Measurements from ENCODE around the gene MLPH.

MLPH gene, protein sequence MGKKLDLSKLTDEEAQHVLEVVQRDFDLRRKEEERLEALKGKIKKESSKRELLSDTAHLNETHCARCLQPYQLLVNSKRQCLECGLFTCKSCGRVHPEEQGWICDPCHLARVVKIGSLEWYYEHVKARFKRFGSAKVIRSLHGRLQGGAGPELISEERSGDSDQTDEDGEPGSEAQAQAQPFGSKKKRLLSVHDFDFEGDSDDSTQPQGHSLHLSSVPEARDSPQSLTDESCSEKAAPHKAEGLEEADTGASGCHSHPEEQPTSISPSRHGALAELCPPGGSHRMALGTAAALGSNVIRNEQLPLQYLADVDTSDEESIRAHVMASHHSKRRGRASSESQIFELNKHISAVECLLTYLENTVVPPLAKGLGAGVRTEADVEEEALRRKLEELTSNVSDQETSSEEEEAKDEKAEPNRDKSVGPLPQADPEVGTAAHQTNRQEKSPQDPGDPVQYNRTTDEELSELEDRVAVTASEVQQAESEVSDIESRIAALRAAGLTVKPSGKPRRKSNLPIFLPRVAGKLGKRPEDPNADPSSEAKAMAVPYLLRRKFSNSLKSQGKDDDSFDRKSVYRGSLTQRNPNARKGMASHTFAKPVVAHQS
- long read RNA-seq = 0 reads

DNA sequence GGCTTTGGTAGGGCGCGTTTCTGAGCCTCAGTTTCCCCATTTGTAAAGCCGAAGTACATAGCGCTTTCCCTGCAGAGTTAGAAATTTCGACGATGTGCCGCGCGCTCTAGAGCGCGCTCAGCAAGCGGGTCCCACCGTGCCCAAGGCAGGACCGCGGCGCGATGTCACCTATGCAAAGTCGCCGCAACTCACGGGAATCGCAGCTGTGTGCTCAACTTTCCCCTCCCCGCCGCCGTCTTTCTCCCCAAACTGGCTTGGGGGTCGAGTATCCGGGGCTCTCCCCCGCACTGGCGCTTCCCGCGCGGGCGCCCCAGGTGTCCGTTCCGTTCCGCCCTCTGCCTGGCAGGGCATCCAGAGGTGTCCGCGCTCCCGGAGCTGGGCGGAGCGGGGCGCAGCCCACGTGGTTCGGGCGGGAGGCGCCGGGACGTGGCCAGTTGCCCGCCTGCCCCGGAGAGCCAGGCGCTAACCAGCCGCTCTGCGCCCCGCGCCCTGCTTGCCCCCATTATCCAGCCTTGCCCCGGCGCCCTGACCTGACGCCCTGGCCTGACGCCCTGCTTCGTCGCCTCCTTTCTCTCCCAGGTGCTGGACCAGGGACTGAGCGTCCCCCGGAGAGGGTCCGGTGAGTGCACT, at the start of gene MLPH:
TSS of gene MLPH (plus strand) at position 433 of the 630 bp plus-strand sequence. CDS start 6,176 bp downstream, outside the sequence.
- Histone ChIP-seq H3K27me3 (ENCODE audit: insufficient read depth, poor library complexity, severe bottlenecking) (peaks cover 23% of the 10 kb centered on the region), H3K4me3 (replicated peaks; ENCODE audit: insufficient read depth, low read length) (no peak within 1 kb of the TSS), H3K27ac (replicated peaks) (no peak within 1 kb of the TSS)
- DNase-seq (ENCODE audit: low read depth in 1 of 2, low spot score in 1 of 2) = no peak
- no peak for TF ChIP-seq REST (IDR thresholded peaks at IDR 0.05; ENCODE audit: insufficient replicate concordance, low read depth)
- no peak for TF ChIP-seq SPI1 (IDR thresholded peaks at IDR 0.05; ENCODE audit: borderline replicate concordance, low read depth)
- TF ChIP-seq CTCF (IDR thresholded peaks at IDR 0.05; ENCODE audit: insufficient read depth, low read length) = no peak
- TF ChIP-seq GABPA (IDR thresholded peaks at IDR 0.05; ENCODE audit: low read depth) = no peak
- TF ChIP-seq POLR2AphosphoS5 (IDR thresholded peaks at IDR 0.05; ENCODE audit: low read depth) = no peak

DNA sequence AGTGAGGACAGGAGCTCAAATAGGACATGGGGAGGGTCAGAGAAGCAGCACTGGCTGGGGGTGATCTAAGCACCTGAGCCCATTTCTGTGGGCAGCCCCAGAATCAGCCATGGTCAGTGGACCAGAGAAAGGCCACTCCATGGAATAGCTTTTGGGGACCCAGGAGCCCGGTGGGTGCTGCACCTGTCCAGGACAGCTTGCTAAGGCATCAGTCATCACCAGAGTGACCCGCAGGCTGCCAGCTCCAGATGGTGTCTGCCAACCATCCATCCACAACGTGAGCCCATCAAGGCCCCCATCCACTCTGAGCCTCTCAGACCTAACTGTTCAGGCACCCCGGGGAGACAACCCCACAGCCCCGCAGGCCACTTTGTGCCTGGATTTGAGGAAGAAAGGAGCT, 49.5 kb upstream of the MLPH start:
- Histone ChIP-seq H3K27ac (replicated peaks) (no peak overlapping the region), H3K4me3 (replicated peaks; ENCODE audit: insufficient read depth, low read length) (no peak overlapping the region), H3K27me3 (ENCODE audit: insufficient read depth, poor library complexity, severe bottlenecking) (no peaks in the 10 kb centered on the region)
- DNase-seq (ENCODE audit: low read depth in 1 of 2, low spot score in 1 of 2) = no peak
- TF ChIP-seq GABPA (IDR thresholded peaks at IDR 0.05; ENCODE audit: low read depth) (no peak), CTCF (IDR thresholded peaks at IDR 0.05; ENCODE audit: insufficient read depth, low read length) (no peak), POLR2AphosphoS5 (IDR thresholded peaks at IDR 0.05; ENCODE audit: low read depth) (no peak), REST (IDR thresholded peaks at IDR 0.05; ENCODE audit: insufficient replicate concordance, low read depth) (no peak), SPI1 (IDR thresholded peaks at IDR 0.05; ENCODE audit: borderline replicate concordance, low read depth) (no peak)

GRCh38 chr2:237438080-237438940, 48.7 kb upstream of the MLPH start:
- no peak overlapping the region for H3K27ac ChIP-seq (replicated peaks)
- DNase-seq (ENCODE audit: low read depth in 1 of 2, low spot score in 1 of 2) = no peak
- no peaks in the 10 kb centered on the region for H3K27me3 ChIP-seq (ENCODE audit: insufficient read depth, poor library complexity, severe bottlenecking)
- TF ChIP-seq REST (IDR thresholded peaks at IDR 0.05; ENCODE audit: insufficient replicate concordance, low read depth) = no peak
- no peak for TF ChIP-seq POLR2AphosphoS5 (IDR thresholded peaks at IDR 0.05; ENCODE audit: low read depth)
- no peak for TF ChIP-seq SPI1 (IDR thresholded peaks at IDR 0.05; ENCODE audit: borderline replicate concordance, low read depth)
- no peak for TF ChIP-seq CTCF (IDR thresholded peaks at IDR 0.05; ENCODE audit: insufficient read depth, low read length)
- no peak for TF ChIP-seq GABPA (IDR thresholded peaks at IDR 0.05; ENCODE audit: low read depth)
- H3K4me3 ChIP-seq (replicated peaks; ENCODE audit: insufficient read depth, low read length) = no peak overlapping the region

Measured in HL-60 (cell line).